HG03442 (cell line): ENCODE data around the gene TRAF5.

Experiments used
- ATAC-seq: cut with Tn5 transposase; IDR thresholded peaks from one replicate; pipeline ENCODE4 v1.9.1; 2021; ENCODE audit warnings: mild to moderate bottlenecking, moderate library complexity; ENCODE audit not compliant: unreplicated experiment

The TRAF5 gene

GRCh38 chr1:211416628-211417323, 90.1 kb downstream of the TRAF5 start:
- ATAC-seq: peak; percentile 48

- peak; percentile 48 for ATAC-seq
Measured at GRCh38 chr1:211420389-211420788, 93.8 kb downstream of the TRAF5 start.

GRCh38 chr1:211420845-211421454, 94.3 kb downstream of the TRAF5 start:
- no peak for ATAC-seq

- no peak for ATAC-seq
Measured at GRCh38 chr1:211424018-211424417, 97.4 kb downstream of the TRAF5 start.
